ENCODE data around the gene ARFGAP2.

The ARFGAP2 gene

GRCh38 chr11:47186700-47187695 lies 10.3 kb upstream of the ARFGAP2 start:
- peak; percentile 88 for DNase-seq (ENCODE audit: low spot score)

GRCh38 chr11:47186076-47186699 lies 9.5 kb upstream of the ARFGAP2 start, which contains the start of gene PACSIN3:
TSS of gene PACSIN3 (minus strand) at chr11:47186434. CDS start at chr11:47182727, 3,707 bp downstream.
- peak; percentile 86 for DNase-seq (ENCODE audit: low spot score)

- DNase-seq (ENCODE audit: low spot score) = peak; percentile 64
These were observed 8.8 kb upstream of the ARFGAP2 start for GRCh38 chr11:47185305-47186075.

- DNase-seq (ENCODE audit: low spot score) = peak; percentile 35
These were observed 8.1 kb upstream of the ARFGAP2 start for GRCh38 chr11:47184711-47185304.

GRCh38 chr11:47183969-47184368 lies 7.3 kb upstream of the ARFGAP2 start:
- no peak for DNase-seq (ENCODE audit: low spot score)

GRCh38 chr11:47183031-47183856 lies 6.6 kb upstream of the ARFGAP2 start:
- no peak for DNase-seq (ENCODE audit: low spot score)

- DNase-seq (ENCODE audit: low spot score) = no peak
These were observed 5.7 kb upstream of the ARFGAP2 start for GRCh38 chr11:47182380-47182779.

GRCh38 chr11:47181271-47181670 lies 4.6 kb upstream of the ARFGAP2 start:
- DNase-seq (ENCODE audit: low spot score) = no peak

GRCh38 chr11:47180006-47180787 lies 3.5 kb upstream of the ARFGAP2 start:
- no peak for DNase-seq (ENCODE audit: low spot score)

- peak; percentile 69 for DNase-seq (ENCODE audit: low spot score)
These were observed 2.9 kb upstream of the ARFGAP2 start for GRCh38 chr11:47179655-47179991.

GRCh38 chr11:47178737-47179654 lies 2.3 kb upstream of the ARFGAP2 start:
- DNase-seq (ENCODE audit: low spot score) = no peak

- DNase-seq (ENCODE audit: low spot score) = no peak
These were observed 1.6 kb upstream of the ARFGAP2 start for GRCh38 chr11:47178316-47178715.

- no peak for DNase-seq (ENCODE audit: low spot score)
These were observed 1.2 kb upstream of the ARFGAP2 start for GRCh38 chr11:47177846-47178245.

GRCh38 chr11:47177229-47177845 lies 658 bp upstream of the ARFGAP2 start:
- peak; percentile 66 for DNase-seq (ENCODE audit: low spot score)

- no peak for DNase-seq (ENCODE audit: low spot score)
These were observed 842 bp downstream of the ARFGAP2 start for GRCh38 chr11:47175746-47176327.

- DNase-seq (ENCODE audit: low spot score) = no peak
These were observed 3.8 kb downstream of the ARFGAP2 start for GRCh38 chr11:47172740-47173336.

GRCh38 chr11:47171856-47172255 lies 4.8 kb downstream of the ARFGAP2 start:
- DNase-seq (ENCODE audit: low spot score) = peak; percentile 81

Measured in D341Med (cell line).